GM19043 (cell line): ENCODE measurements around the gene RTKN2.
A peak's percentile ranks its signal among the peaks of the same experiment; 100 is the strongest.
"Not testable (repeated sequence)": the region's sequence is repeated elsewhere in the genome, so short reads cannot be mapped to it uniquely, and the experiment has no call there.

ENCODE experiments used
- ATAC-seq: cut with Tn5 transposase; IDR thresholded peaks from one replicate; pipeline ENCODE4 v1.9.1; 2021; ENCODE audit warnings: low read depth; ENCODE audit not compliant: unreplicated experiment

RTKN2 gene, protein sequence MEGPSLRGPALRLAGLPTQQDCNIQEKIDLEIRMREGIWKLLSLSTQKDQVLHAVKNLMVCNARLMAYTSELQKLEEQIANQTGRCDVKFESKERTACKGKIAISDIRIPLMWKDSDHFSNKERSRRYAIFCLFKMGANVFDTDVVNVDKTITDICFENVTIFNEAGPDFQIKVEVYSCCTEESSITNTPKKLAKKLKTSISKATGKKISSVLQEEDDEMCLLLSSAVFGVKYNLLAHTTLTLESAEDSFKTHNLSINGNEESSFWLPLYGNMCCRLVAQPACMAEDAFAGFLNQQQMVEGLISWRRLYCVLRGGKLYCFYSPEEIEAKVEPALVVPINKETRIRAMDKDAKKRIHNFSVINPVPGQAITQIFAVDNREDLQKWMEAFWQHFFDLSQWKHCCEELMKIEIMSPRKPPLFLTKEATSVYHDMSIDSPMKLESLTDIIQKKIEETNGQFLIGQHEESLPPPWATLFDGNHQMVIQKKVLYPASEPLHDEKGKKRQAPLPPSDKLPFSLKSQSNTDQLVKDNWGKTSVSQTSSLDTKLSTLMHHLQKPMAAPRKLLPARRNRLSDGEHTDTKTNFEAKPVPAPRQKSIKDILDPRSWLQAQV

DNA sequence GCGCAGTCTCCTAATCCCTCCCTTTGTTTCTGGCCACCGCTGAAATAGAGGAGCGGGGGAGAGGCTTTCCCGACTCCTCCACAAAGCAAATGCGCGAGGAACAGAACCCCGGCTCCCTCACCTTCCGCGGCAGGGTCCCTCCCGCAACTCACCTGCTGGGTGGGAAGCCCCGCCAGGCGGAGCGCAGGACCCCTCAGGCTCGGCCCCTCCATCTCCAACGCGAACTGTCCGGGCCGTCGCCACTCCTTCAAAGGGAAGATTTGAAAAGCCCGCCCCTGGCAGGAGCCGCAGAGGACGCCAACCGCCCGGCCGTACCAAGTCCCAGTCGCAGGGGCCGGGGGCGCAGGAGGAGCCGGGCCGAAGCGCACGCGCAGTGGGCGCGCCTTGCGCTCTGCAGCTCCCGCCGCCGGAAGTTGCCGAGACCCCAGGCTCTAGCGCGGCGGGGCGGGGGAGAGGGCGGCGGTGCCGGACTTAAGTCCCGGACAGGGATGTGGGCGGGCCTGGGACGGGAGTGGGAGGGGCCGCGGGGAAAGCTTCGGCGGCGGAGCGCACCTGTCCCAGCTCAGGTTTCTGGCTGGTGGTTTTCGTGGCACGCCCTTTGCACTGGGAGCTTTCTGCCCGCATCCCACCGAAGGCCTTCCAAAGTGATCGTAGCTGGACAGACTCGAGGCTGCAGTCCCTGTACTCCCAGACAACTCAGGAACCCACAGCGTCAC, at the start of gene RTKN2:
Gene RTKN2 (minus strand): TSS at position 446 of the 716 bp plus-strand sequence. CDS start 234 bp downstream, at position 212.
- ATAC-seq: peak; percentile 53

DNA sequence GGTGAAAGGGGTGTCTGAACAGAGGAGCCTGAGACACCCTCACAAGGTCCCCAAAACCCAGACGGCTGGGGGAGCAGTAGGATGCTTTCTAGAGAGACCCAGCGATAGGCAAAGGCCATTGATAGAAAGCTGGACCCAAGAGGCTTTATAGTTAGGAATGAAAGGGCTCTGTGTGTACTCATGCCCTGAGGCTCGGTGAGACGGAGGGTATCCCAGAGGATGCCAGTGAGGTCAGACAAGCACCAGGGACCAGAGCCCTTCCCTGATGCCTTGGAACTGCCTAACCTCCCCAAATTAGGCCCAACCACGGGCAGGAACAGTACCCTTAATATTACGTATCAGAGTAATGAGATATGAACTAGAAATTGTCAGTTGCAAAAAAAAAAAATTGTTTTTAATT, 48.6 kb upstream of the RTKN2 start:
- no peak for ATAC-seq

DNA sequence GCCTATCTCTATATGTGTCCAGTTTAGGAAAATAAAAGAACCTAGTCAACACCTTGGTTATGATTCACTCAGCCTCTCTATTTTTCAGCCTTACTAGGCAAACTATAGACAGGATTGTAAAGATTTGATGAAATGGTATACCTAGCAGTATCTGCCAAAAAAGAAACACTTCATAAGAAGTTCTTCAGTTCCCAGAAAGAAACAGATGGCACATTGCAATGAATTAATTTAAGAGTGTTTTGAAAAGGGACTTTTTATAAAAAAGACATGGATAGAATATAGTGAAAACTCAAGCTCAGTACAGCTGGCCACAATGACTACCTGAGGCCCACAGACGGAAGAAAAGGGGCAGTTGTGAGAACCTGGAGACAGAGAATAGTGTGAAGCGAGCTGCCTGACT, 40.6 kb upstream of the RTKN2 start:
- ATAC-seq: no peak

DNA sequence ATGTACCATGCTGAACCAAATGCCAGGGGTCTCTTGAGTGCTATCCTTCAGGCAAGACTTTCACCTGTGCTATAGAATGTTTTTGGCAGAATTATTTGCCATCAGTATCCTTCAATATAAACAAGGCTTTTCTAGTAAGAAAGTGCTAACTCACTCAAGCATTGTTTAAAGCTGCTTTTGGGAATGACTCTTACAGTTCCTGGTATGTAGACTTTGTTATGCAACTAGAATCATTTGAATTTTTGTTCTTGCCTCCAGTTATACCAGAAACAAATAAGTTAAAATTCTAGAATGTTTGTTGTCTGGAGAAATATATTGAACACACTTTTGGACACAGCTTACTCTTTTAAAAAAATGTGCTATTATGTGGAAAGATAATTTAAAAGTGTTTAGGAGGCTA, 39.5 kb upstream of the RTKN2 start:
- ATAC-seq: no peak

DNA sequence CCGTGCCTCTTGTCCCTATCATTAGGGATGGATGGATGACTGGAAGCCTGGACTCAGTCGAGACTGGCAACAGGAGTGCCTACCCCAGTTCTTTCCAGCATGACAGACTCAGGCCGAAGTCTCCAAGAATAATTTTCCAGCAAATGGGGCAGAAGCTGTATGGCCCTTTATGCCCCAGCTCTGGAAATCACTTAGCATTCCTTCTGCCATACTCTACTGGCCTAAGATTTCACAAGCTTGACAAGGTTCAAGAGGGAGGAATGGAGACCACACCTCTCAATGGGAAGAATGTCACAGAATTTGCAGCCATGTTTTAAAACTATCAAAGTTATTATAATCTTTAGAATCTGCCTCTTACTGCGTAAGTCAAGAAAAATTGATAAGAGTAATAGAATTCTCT, 39.0 kb upstream of the RTKN2 start:
- no peak for ATAC-seq

DNA sequence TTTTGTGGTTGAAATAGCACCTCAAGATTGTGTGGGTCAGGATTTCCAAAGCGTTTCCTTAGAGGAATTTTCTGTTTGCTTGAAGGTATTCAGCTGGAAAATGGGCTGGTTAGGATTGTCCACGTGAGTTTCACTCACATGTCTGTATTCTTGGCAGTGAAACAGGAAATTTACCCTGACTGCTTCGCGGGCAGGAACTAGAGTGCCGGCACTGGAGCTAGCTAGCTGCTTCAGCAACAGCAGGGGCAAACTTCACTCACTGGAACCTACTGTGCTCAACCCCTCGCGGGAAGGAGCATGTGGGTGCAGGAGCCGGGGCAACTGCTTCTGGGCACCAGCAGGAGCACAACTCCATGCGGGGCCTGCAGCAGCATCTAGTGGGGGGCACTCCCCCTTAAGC, 38.0 kb upstream of the RTKN2 start:
- ATAC-seq: no peak

DNA sequence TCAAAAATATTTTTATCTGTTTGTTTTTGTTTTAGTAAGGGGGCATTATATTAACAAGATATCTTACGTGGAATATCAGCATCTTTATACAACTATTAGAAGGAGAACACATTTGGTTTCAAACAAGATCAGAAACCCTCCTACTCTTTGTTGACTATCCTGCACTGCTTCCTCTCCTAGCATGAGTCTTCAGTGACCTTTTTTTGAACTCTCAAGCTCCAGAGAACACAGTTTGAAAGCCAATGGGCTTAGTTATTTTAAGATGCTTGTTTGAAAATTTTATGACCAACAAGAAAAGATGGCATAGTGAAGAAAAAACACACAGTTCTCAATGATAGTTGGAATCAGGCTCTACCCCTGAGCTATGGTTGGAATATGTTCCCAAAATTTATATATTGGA, 37.2 kb upstream of the RTKN2 start:
- ATAC-seq: no peak

DNA sequence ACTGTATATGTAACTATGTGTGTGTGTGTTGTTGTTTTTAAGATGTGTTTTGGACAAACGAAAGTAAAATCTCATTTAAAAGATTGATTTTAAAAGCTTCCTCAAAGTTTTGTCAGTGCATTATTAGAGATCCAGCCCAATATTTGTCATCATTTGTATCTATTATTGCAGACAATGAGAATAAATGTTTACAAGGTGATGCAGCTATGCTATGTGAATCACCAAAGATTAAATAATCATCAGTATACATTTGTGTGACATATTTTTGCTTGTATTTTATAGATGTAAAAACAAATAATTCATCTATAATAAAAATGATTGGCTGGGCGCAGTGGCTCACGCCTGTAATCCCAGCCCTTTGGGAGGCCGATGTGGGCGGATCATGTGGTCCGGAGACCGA, 35.3 kb upstream of the RTKN2 start:
- ATAC-seq: no peak

DNA sequence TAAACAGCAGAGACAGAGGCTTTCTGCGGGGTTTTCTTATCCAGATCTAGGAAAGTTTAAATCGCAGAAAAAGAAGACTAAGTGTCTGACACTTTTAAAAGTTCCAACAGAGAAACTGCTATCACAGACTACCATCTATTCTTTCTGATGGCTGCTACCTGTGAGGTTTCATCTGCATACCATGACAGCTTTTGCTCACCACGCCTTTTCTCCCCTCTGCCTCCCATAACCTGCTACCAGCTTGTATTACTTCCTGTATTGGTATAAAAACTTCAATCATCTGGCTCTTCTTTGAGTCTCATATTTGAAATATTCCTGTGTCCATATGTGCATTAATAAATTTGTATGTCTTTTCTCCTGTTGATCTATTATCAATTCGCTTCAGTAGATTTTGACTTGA, 34.1 kb upstream of the RTKN2 start:
- ATAC-seq: no peak

DNA sequence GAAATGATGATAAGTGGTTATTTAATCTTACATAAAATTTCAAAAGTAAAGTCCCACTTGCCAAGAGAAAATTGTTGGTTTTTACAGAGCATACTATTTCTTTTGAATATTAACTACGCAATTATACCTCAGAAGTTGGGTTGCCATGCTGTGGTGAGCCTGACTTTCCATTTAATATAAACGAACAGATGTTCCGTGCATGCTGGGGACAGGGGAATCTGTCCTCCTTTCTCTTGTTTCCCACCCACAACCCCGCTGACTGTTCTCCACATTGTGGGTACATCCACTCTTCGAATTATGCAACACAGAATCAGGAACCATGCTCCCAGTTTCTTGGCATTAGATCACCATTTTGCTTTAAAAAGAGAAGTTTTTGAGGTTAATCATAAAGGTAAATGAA, 29.2 kb upstream of the RTKN2 start:
- no peak for ATAC-seq

DNA sequence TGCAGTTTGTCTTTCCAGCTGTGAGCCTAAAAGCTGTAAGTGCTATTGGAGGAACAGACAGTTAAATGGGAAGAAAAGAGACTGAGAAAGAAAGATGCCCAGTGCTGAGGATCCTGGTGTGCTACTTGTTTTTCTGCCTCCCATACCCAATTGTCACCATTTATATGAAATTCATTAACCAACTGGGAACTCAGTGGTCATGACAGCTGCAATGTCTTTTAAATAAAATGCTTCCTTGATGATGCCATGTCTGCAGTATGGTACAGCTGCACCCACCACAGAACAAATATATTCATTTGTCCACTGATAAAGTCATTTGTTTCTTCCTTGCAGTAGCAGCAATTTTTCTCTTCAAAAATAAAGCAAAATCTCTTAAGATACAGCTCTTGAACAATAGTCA, 15.6 kb upstream of the RTKN2 start:
- ATAC-seq: no peak

DNA sequence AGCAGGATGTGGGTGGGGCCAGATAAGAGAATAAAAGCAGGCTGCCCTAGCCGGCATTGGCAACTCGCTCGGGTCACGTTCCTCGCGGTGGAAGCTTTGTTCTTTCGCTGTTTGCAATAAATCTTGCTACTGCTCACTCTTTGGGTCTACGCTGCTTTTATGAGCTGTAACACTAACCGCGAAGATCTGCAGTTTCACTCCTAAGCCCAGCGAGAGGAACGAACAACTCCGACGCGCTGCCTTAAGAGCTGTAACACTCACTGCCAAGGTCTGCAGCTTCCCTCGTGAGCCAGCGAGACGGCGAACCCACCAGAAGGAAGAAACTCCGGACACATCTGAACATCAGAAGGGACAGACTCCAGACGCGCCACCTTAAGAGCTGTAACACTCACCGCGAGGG, 12.7 kb upstream of the RTKN2 start:
- ATAC-seq: not testable (repeated sequence)

DNA sequence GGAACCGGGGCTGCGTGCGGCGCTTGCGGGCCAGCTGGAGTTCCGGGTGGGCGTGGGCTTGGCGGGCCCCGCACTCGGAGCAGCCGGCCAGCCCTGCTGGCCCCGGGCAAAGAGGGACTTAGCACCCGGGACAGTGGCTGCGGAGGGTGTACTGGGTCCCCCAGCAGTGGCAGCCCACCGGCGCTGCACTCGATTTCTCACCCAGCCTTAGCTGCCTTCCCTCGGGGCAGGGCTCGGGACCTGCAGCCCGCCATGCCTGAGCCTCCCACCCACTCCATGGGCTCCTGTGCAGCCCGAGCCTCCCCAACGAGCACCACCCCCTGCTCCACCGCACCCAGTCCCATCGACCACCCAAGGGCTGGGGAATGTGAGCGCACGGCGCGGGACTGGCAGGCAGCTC, 11.7 kb upstream of the RTKN2 start:
- ATAC-seq: not testable (repeated sequence)

DNA sequence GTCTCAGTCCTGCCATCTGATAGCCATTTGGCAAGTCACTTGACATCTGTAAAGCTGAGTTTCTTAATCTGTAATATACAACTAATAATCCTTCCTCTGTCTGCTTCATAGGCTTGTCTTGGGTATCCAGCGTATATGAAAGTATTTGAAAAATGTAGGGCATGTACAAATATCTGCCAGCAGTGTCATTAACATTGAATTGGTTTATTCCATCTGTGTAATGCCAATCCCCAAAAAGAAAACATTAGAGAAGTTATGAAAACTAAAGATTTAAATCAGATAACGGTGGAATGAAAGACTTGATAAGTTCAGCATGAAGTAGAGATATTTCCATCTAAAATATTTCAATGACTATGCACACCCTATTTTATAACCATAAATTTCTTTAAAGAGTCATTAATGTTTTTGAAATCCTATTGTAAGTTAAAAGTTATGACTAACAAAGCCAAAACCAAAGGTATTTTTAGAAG, 9.8 kb upstream of the RTKN2 start:
- ATAC-seq: no peak

DNA sequence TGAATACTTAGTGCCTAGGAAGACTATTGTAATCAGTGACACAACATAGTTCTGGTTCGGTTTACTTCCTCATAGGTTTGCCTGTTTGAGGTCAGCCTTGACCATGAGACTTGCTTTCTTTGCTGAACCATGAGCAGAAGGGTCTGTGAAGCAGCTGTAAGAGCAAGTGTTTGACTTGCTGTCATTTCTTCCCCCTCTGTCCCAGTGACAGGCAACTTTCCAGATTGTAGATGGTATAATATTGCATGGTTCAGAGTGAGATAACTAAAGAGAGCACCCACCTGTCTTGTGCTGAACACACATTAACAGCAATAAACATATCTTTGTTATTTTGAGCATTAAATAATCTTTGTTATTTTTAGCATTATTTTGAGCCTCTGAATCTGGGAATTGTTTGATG, 9.3 kb upstream of the RTKN2 start:
- no peak for ATAC-seq

DNA sequence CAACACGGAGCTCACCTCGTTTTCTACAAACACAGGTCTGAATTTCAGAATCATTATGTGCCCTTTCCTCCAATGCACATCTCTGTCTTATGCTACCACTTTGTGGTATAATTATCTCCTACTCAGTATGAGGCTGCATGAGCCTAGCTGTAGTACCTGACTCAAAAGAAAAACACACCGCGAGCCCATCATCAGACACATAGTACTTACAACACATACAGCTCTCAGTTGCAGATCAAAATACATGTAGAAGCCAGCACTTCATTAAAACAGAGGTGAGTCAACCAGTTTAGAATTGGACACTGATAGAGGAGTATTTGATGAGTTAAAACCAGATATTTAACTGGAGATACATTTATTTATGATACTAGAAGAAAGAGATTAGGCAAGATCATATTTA, 1.4 kb upstream of the RTKN2 start:
- no peak for ATAC-seq

DNA sequence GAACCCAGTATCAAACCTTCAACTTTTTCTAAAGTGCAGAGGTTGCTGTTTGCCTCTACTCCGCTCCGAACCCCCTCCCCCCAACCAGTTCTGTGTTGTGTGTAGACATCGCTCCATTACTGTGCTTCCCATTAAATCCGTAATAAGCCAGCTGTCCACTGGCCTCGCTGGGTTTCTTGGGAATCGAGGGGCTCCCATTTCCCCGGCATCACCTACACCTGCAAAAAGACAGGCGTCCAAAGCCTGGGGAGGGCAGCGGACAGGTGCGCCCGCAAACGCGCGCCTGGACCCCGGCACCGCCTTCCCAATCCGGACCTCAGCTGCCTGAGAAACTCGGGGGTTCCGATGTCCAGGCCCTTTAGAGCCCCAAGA, 631 bp downstream of the RTKN2 start:
- ATAC-seq: no peak

DNA sequence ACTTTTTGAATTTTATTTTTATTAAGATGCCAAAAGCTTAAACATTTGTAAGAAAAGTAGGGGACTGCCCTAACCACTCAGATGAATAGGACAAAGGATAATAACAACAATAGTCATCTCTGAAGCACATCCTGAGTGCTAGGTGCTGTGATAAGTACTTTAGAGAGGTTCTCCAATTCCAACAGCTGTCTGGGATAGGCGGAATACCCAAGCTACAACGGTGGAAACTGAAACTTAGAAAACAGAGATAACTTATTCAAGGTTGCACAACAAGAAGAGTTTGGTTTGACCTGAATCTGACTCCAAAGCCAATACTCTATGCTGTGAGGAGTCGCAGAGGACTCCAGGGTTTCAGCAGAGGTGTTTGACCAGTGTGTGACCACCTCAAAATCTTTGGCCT, 2.0 kb downstream of the RTKN2 start:
- ATAC-seq: no peak

DNA sequence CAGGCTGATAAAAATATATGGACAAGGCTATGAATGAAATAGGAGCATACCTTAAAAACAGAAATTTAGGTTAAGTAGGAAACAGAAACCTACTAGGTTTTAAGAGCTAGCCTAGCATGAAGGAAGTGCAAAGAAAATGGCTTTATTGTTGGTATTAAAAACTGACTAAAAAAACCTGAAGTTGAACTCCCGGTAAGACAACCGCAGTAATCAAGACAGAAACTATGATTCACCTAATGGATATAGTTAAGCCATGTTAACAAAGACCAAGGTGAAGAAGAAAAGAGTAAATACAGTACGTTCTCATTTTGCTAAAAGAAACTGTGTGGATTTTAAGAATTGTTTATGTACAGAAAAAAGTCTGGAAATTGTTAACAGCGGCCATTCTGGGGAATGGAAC, 2.5 kb downstream of the RTKN2 start:
- no peak for ATAC-seq

DNA sequence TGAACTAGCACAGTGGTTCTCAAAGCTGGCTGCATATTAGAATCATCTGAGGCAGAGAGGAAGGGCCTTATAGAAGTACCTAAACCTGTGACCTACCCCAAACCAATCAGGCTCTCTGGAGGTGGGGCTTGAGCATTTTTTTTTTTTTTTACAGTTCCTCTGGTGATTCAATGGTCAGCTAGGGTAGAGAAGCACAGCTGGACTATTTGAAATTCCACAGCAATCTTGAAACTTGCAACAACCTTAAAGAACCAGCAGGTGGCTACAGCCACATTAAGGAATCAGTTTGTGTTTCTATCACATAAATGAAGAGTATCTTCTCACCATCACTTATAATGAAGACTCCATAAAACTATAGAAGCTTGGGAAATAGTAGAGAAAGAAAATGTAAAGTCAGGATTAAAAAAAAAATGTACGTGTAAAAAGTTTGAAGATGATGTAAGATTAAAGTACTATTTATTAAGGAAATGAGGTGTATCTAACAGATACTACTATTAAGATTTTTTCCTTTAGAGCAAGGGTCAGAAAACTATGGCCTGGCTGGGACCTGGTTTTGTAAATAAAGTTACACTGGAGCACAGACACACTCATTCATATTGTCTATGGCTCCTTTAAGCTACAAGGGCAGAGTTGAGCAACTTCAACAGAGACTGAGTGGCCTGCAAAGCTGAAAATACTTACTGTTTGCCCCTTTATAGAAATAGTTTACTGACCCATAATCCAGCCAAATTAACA, 3.8 kb downstream of the RTKN2 start:
- peak; percentile 35 for ATAC-seq

DNA sequence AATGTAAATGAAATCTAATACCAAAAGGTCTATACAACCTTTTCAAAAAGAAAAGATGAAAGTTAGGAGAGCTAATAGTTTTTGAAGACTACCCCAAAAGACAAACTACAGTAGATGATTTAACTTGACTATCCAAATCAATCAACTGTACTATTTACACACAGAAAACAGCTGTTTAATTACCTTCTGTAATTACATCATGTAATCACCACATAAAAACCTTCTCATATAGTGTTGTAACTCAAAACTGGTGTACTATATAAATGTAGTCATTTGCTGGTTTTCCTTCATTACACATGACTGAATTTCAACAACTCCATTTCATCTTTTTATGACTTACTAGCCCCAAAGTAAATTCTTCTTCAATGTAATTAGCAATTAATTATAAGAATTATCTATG, 4.5 kb downstream of the RTKN2 start:
- ATAC-seq: no peak
